Glutamatergic neuron (in vitro differentiated cells): ENCODE data around the gene MYRF. TPM values are rescaled to one million over a fixed set of nuclear protein-coding genes. Genes with fewer than 3 reads are reported as not detected.

Experiments used
- DNase-seq: peaks from one replicate; pipeline ENCODE4 v3.0.0; 2022
- H3K27ac Mint-ChIP-seq: one replicate; pipeline ENCODE4 v1.8.0; 2020; ENCODE audit warnings: mild to moderate bottlenecking, mixed read lengths, inconsistent platforms; ENCODE audit not compliant: unreplicated experiment
- H3K27me3 Mint-ChIP-seq: one replicate; pipeline ENCODE4 v1.8.0; 2020; ENCODE audit warnings: mild to moderate bottlenecking, moderate library complexity, mixed read lengths, inconsistent platforms; ENCODE audit not compliant: unreplicated experiment
- H3K36me3 Mint-ChIP-seq: one replicate; pipeline ENCODE4 v1.8.0; 2020; ENCODE audit warnings: mild to moderate bottlenecking, mixed read lengths, inconsistent platforms; ENCODE audit not compliant: unreplicated experiment
- H3K4me1 Mint-ChIP-seq: one replicate; pipeline ENCODE4 v1.8.0; 2020; ENCODE audit warnings: mild to moderate bottlenecking, low read depth, mixed read lengths, inconsistent platforms; ENCODE audit not compliant: unreplicated experiment
- H3K4me3 Mint-ChIP-seq: one replicate; pipeline ENCODE4 v1.8.0; 2020; ENCODE audit warnings: mild to moderate bottlenecking, mixed read lengths, inconsistent platforms; ENCODE audit not compliant: unreplicated experiment
- H3K9me3 Mint-ChIP-seq: one replicate; pipeline ENCODE4 v1.8.0; 2020; ENCODE audit warnings: mild to moderate bottlenecking, moderate library complexity, mixed read lengths, inconsistent platforms; ENCODE audit not compliant: unreplicated experiment
- CTCF ChIP-seq: fragments of 200-600 bp; sonication (generic); IDR thresholded peaks from one replicate; pipeline ENCODE4 v1.5.0; 2021; ENCODE audit not compliant: partially characterized antibody, unreplicated experiment
- total RNA-seq: library from RNA; stranded (reverse); fragmentation: NEBNext Ultra II Directional; extraction: Animal tissue kit (Norgen Biotek cat#: 25700); gene quantifications from one replicate; pipeline ENCODE4 v1.2.1, GENCODE V29; 2021; ENCODE audit not compliant: unreplicated experiment

Gene MYRF
- total RNA-seq, 1 donor from 2014 or later = 0.29 TPM

- H3K27me3 Mint-ChIP-seq = no peaks in the 10 kb centered on the region
- H3K9me3 Mint-ChIP-seq = peaks cover 6% of the 10 kb centered on the region
- no peak overlapping the region for H3K27ac Mint-ChIP-seq
- no peak overlapping the region for H3K4me3 Mint-ChIP-seq
- peaks cover 13% of the 10 kb centered on the region for H3K4me1 Mint-ChIP-seq
- no peak for TF ChIP-seq CTCF
- no peaks in the 10 kb centered on the region for H3K36me3 Mint-ChIP-seq
- no peak for DNase-seq
Measured at GRCh38 chr11:61725781-61726231, 26.6 kb upstream of the MYRF start.

GRCh38 chr11:61726775-61727174, 25.7 kb upstream of the MYRF start:
- Mint-ChIP-seq H3K27me3 (no peaks in the 10 kb centered on the region), H3K27ac (no peak overlapping the region)
- no peak for TF ChIP-seq CTCF

GRCh38 chr11:61727401-61727811, 25.0 kb upstream of the MYRF start:
- TF ChIP-seq CTCF = no peak
- peaks cover 3% of the 10 kb centered on the region for H3K9me3 Mint-ChIP-seq
- H3K27me3 Mint-ChIP-seq = no peaks in the 10 kb centered on the region
- peaks cover 20% of the 10 kb centered on the region for H3K4me1 Mint-ChIP-seq
- no peaks in the 10 kb centered on the region for H3K36me3 Mint-ChIP-seq
- no peak overlapping the region for H3K4me3 Mint-ChIP-seq
- H3K27ac Mint-ChIP-seq = no peak overlapping the region
- no peak for DNase-seq

More at GRCh38 chr11:61726775-61727174, 25.7 kb upstream of the MYRF start:
- H3K9me3 Mint-ChIP-seq = peaks cover 3% of the 10 kb centered on the region
- H3K4me1 Mint-ChIP-seq = peaks cover 17% of the 10 kb centered on the region
- H3K4me3 Mint-ChIP-seq = no peak overlapping the region
- no peaks in the 10 kb centered on the region for H3K36me3 Mint-ChIP-seq
- DNase-seq = no peak

GRCh38 chr11:61728066-61728939, 24.1 kb upstream of the MYRF start:
- H3K27ac Mint-ChIP-seq = no peak overlapping the region
- no peaks in the 10 kb centered on the region for H3K36me3 Mint-ChIP-seq
- no peak for DNase-seq
- H3K9me3 Mint-ChIP-seq = peaks cover 7% of the 10 kb centered on the region
- TF ChIP-seq CTCF = no peak
- H3K27me3 Mint-ChIP-seq = peaks cover 4% of the 10 kb centered on the region
- H3K4me3 Mint-ChIP-seq = no peak overlapping the region
- peaks cover 28% of the 10 kb centered on the region for H3K4me1 Mint-ChIP-seq

- no peak for TF ChIP-seq CTCF
- DNase-seq = no peak
- Mint-ChIP-seq H3K36me3 (no peaks in the 10 kb centered on the region), H3K27me3 (peaks cover 8% of the 10 kb centered on the region), H3K4me3 (no peak overlapping the region), H3K27ac (no peak overlapping the region), H3K4me1 (peaks cover 33% of the 10 kb centered on the region), H3K9me3 (peaks cover 10% of the 10 kb centered on the region)
Measured at GRCh38 chr11:61728940-61729219, 23.6 kb upstream of the MYRF start.
